LHCN-M2 (cell line): ENCODE data around the gene HECTD2. TPM values are rescaled to one million over a fixed set of nuclear protein-coding genes. Genes with fewer than 3 reads are reported as not detected.
A peak's percentile ranks its signal among the peaks of the same experiment; 100 is the strongest.
"Not testable (repeated sequence)": the region's sequence is repeated elsewhere in the genome, so short reads cannot be mapped to it uniquely, and the experiment has no call there.

ENCODE experiments used
- DNase-seq: peaks from one replicate; pipeline ENCODE4 v3.0.0-alpha.2; 2012; ENCODE audit warnings: low read depth
- total RNA-seq: library from RNA; depleted of rRNA; stranded (reverse); fragments of >200 nt; gene quantifications from 2 replicates; pipeline ENCODE4 v1.2.3, GENCODE V29; 2014

The HECTD2 gene
- total RNA-seq, 1 experiment from 2014 or later = 21.4 TPM

GRCh38 chr10:91472911-91473310, 62.8 kb downstream of the HECTD2 start:
- DNase-seq = no peak

- DNase-seq = no peak
Observed at GRCh38 chr10:91474009-91474408, 63.9 kb downstream of the HECTD2 start.

DNA sequence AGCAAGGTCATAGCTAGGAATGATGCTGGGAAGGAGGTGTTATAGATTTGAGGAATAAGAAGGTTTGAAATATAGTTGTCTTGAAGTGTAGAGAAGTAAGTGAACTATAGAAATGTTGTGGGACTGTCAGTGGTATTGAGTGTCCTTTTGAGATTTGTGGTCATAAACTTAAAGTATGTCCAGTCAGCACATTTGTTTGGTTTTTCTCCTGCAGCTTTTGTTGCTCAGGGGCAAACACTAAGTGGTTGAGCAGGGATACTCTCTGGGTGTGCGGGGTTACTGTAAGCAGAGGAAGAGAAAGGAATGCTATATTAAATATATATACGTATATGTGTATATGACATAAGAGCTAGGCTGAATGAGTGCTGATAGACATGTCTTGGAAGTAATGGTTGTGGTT, 67.1 kb downstream of the HECTD2 start:
- DNase-seq = no peak

DNA sequence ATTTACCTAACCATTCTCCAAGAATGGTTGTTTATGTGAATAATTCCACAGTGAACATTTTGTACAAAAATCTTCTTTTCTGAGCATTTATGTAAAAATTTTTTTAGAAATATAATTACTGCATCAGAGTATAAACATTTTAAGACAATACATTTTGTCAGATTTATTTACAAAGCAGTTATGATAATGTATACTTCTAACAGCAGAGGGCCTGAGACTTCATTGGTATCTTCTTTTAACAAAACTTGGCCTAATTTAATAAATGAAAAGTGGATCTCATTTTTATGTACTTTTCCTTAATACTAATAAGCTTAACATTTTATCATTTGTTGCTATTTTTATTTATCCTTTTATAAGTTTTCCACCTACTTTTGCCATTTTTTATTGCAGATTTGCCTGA, 69.4 kb downstream of the HECTD2 start:
- DNase-seq = no peak

DNA sequence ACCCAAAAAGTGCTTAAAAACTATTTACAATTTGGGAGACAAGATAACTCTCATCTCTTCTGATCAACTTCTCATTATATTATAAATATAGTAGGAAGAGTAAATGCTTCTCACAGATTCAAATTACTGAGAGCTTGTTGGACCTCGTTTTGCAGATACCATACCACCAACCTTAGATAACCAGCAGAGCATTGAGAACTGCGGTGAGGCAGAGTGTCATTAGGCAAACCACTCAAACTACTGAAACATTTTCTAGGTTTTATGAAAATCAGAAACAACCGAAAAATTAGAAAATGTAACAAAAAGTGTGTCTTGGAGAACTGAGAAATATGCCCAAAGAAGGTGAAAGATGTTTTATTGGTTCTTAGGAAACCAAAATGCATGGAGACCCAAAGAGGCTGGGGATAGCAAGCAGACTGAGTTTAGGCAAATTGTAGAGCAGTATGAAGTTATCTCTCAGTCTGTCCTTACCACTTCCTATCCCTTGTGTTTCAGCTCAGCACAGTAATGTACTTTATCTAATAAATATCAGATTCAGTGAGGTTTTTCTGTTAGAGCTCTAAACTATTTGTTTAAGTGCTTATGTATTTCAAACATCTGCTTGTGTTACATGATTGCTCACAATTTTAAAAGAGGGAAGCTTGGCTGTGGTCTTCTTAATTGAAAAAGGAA, 77.9 kb downstream of the HECTD2 start:
- DNase-seq = no peak

DNA sequence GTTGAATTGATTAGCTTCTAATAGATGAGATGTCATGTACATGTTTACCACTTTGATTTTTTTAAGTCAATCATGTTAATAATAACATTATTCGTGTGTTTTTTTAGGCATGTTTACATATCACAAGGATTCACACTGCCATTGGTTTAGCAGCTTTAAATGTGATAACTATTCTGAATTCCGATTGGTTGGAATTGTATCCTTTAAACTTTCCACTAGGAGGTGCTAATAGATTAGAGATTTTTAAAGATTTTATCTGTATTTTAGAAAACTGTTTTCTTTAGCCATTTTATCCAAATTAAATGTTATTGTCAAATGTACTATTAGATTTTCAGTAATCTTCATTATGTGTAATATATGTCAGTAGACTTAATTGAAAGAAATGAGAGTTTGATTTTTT, 83.2 kb downstream of the HECTD2 start:
- DNase-seq = peak; percentile 65

- DNase-seq = no peak
Observed at GRCh38 chr10:91495402-91495801, 85.3 kb downstream of the HECTD2 start.

- no peak for DNase-seq
Observed at GRCh38 chr10:91496016-91496415, 85.9 kb downstream of the HECTD2 start.

DNA sequence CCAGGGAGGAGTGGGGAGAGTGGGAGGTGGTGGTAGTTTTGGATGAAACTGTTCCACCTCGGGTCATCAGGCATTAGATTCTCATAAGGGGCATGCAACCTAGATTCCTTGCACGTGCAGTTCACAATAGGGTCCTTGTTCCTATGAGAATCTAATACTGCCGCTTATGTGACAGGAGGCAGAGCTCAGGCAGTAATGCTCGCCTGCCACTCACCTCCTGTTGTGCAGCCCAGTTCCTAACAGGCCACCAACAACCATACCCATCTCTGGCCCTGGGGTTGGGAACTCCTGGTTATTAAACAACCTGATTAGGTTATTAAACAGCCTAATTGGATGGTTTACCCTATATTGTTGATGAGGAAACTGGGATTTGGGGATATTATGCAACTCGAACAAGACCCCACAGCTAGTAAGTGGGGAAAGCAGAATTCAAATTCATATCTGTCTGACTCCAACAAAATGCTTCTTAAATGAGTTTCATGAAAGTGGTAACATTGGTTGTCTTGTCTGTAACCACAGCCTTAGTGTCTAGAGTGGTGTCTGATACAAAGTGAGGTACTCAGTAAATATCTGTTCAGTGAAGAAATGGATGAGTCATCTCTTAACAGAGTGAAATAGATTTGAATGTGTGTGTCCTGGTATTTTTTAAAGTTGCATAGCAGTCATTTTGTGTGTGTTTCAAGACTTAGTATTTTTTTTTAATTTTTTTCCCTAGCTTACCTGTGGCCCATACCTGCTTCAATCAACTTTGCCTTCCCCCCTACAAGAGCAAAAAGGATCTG, 101.6 kb downstream of the HECTD2 start:
- DNase-seq = peak; percentile 88

DNA sequence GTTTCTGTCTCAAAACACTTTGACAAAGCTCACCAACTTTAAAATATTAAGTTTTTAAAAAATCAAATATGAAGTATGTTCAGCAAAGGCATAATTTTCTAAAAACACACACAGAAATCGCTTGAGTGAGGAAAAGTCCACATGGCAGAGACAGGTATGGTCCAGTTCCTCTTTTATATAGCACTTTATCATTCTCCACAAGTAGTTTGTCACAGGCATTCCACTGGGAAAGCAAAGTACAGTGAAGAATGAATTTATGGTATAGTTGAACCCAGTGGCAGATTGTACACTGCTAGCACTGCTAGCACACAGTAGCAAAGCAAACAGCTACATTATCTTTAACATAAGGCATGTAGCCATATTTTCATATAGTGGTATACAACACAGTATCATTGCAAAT, 102.3 kb downstream of the HECTD2 start:
- no peak for DNase-seq

GRCh38 chr10:91513598-91514424, 103.7 kb downstream of the HECTD2 start:
- DNase-seq = no peak

GRCh38 chr10:91514787-91515186, 104.6 kb downstream of the HECTD2 start:
- DNase-seq = no peak

GRCh38 chr10:91517394-91517793, 107.2 kb downstream of the HECTD2 start:
- no peak for DNase-seq

- no peak for DNase-seq
Observed at GRCh38 chr10:91519899-91520514, 109.9 kb downstream of the HECTD2 start.

DNA sequence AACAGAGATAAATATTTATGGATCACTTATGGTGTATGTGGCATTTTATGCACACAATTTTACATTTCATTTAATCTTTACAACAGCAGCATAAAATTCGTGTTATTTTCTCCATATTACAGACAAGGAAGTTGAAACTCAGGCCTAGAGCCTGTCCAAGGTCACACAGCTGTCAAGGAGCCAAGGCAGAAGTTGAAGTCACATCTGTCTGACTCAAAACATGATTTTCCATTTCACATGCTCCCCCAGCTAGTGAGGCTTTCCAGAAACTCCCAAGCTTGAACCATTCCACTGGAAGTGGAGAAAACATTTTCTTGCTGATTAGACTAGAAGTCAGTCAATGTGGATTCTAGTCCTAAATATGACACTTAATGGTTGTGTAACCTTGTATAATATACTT, 110.5 kb downstream of the HECTD2 start:
- no peak for DNase-seq

DNA sequence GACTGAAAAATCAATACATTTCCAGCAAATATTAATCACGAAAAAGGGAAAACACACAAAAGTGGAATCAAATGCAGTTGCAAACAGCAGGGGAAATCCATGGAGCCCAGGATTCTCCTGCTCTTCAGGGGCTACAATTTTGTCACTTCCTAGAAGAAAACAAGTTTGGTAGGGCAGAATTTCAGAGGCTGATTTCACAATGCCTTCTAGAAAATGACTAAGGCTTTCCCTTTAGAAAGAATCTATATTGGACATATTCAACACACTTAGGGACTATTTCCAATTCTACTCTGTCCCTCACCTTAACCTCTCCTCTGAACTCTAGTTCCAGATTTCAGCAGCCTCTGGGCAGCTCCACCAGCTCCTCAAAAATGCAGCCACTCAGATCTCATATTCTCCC, 111.3 kb downstream of the HECTD2 start:
- DNase-seq = no peak

- DNase-seq = peak; percentile 29
Observed at GRCh38 chr10:91525896-91526712, 116.0 kb downstream of the HECTD2 start.

DNA sequence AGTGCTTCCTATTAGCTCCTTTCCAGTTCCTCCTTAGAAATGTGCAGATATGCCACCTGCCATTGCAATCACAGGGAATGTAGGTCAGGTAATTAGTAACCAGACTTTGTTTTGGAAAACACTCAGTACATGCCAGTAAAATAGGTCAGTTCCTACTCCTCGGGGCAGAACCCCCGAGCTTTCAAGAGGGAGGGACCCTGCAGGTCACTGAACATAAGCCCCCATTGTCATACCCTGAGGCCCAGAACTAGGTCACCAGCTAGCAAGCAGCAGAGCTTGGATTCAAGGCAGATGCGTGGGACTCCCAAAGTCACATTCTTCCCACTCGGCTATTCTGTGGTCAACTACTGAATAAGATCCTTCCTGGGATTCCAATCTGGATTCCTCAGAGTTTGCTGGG, 117.9 kb downstream of the HECTD2 start:
- DNase-seq = no peak

DNA sequence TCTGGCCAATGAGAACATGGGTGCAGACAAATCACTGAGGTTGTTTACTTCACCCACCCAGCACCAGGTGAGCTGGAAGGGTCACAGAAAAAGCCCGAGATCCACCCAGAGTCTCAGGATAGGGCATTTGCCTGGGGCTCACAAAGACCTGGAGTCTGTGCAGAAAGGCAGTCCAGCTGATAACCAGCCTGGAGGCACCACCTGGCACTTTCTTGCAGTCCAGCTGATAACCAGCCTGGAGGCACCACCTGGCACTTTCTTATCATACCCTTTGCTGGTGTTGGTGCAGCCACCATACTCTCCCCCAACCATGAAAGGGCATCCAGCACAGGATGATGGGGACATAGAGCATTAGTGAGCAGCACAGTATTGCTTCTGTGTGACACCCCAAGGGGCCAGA, 118.6 kb downstream of the HECTD2 start:
- no peak for DNase-seq

DNA sequence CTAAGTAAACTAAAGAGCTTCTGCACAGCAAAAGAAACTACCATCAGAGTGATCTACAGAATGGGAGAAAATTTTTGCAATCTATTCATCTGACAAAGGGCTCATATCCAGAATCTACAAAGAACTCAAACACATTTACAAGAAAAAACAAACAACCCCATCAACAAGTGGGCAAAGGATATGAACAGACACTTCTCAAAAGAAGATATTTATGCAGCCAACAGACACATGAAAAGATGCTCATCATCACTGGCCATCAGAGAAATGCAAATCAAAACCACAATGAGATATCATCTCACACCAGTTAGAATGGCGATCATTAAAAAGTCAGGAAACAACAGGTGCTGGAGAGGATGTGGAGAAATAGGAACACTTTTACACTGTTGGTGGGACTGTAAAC, 124.6 kb downstream of the HECTD2 start:
- DNase-seq = not testable (repeated sequence)

DNA sequence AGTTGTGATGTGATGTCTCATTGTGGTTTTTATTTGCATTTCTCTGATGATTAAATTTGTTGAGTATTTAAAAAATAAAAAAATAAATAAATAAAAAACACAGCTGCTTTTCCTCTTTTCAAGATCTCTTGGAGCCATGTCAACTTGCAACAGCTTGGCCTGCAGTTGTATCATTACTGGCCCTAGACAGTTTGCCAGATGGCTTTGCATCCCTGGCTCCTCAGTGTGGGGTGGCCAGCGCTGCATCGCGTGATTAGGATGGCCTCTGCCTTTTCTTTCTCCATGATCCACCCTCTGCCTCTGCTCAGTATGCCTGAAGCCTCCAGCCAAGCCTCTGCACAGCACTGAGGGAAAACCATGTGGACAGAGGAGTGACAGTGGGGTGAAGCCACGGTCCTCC, 126.0 kb downstream of the HECTD2 start:
- DNase-seq = peak; percentile 75
